GM12891 (cell line): ENCODE measurements around the gene FXYD7.
"Not testable (repeated sequence)": the region's sequence is repeated elsewhere in the genome, so short reads cannot be mapped to it uniquely, and the experiment has no call there.

Experiments used
- PAX5 ChIP-seq: IDR thresholded peaks from 2 replicates; pipeline ENCODE4 v1.6.1; 2011; ENCODE audit warnings: low read length, moderate library complexity, mild to moderate bottlenecking; ENCODE audit not compliant: insufficient read depth, severe bottlenecking
- POLR2A ChIP-seq: IDR thresholded peaks from 2 replicates; pipeline ENCODE4 v1.6.1; 2011; ENCODE audit warnings: low read depth, low read length, control low read depth
- POLR2AphosphoS5 ChIP-seq: IDR thresholded peaks from 2 replicates; pipeline ENCODE4 v1.6.1; 2011; ENCODE audit warnings: low read depth, low read length, control low read depth
- POU2F2 ChIP-seq: IDR thresholded peaks from 2 replicates; pipeline ENCODE4 v1.6.1; 2011; ENCODE audit warnings: low read depth, mild to moderate bottlenecking, control low read depth, low read length, moderate library complexity
- SPI1 ChIP-seq: IDR thresholded peaks from 2 replicates; pipeline ENCODE4 v1.6.1; 2011; ENCODE audit warnings: low read depth, low read length, control low read depth
- TAF1 ChIP-seq: IDR thresholded peaks from 2 replicates; pipeline ENCODE4 v1.6.1; 2011; ENCODE audit warnings: low read depth, low read length, control low read depth

- not testable (repeated sequence) for TF ChIP-seq POLR2A, POLR2AphosphoS5, POU2F2, TAF1, SPI1, PAX5
These were observed 41.1 kb upstream of the FXYD7 start for GRCh38 chr19:35101949-35102348.
